Measurements from ENCODE around the gene DUOXA1.

Gene DUOXA1

GRCh38 chr15:45100884-45101625 lies 28.6 kb downstream of the DUOXA1 start:
- no peak overlapping the region for H3K4me2 ChIP-seq (ENCODE audit: insufficient read depth, low read length)
- H3K4me1 ChIP-seq (ENCODE audit: insufficient read depth, low read length), result no peaks in the 10 kb centered on the region
- no peaks in the 10 kb centered on the region for H3K79me2 ChIP-seq (ENCODE audit: insufficient read depth, low read length)
- no peaks in the 10 kb centered on the region for H3K36me3 ChIP-seq (ENCODE audit: insufficient read depth, low read length)
- H3K4me3 ChIP-seq (ENCODE audit: low read depth in 1 of 2, low read length in 2 of 2), result no peak overlapping the region
- DNase-seq, result no peak
- H3K27ac ChIP-seq (ENCODE audit: low read length), result no peak overlapping the region
- ATAC-seq (ENCODE audit: insufficient read depth, low read depth), result no peak
- TF ChIP-seq CTCF (IDR thresholded peaks at IDR 0.05; ENCODE audit: borderline replicate concordance, extremely low read depth, low read length, poor library complexity, severe bottlenecking), result no peak
- TF ChIP-seq EZH2 (IDR thresholded peaks at IDR 0.05; ENCODE audit: borderline replicate concordance, low read depth, low read length, severe bottlenecking), result no peak
- H3K27me3 ChIP-seq (ENCODE audit: insufficient read depth, low read length, poor library complexity), result peaks cover 4% of the 10 kb centered on the region
- no peak overlapping the region for H2AFZ ChIP-seq (ENCODE audit: low read depth, low read length)
- H3K9ac ChIP-seq (ENCODE audit: low read depth, low read length), result no peak overlapping the region
- H4K20me1 ChIP-seq (ENCODE audit: insufficient read depth, low read length), result no peaks in the 10 kb centered on the region
- no peaks in the 10 kb centered on the region for H3K9me3 ChIP-seq (ENCODE audit: insufficient read depth, low read length, severe bottlenecking)

GRCh38 chr15:45099549-45100165 lies 30.0 kb downstream of the DUOXA1 start:
- H3K27me3 ChIP-seq (ENCODE audit: insufficient read depth, low read length, poor library complexity), result peaks cover 4% of the 10 kb centered on the region
- no peaks in the 10 kb centered on the region for H4K20me1 ChIP-seq (ENCODE audit: insufficient read depth, low read length)
- DNase-seq (no peak), ATAC-seq (ENCODE audit: insufficient read depth, low read depth) (no peak)
- H3K27ac ChIP-seq (ENCODE audit: low read length), result no peak overlapping the region
- H3K79me2 ChIP-seq (ENCODE audit: insufficient read depth, low read length), result no peaks in the 10 kb centered on the region
- no peaks in the 10 kb centered on the region for H3K4me1 ChIP-seq (ENCODE audit: insufficient read depth, low read length)
- H3K9me3 ChIP-seq (ENCODE audit: insufficient read depth, low read length, severe bottlenecking), result no peaks in the 10 kb centered on the region
- H2AFZ ChIP-seq (ENCODE audit: low read depth, low read length), result no peak overlapping the region
- H3K9ac ChIP-seq (ENCODE audit: low read depth, low read length), result no peak overlapping the region
- H3K36me3 ChIP-seq (ENCODE audit: insufficient read depth, low read length), result no peaks in the 10 kb centered on the region
- H3K4me2 ChIP-seq (ENCODE audit: insufficient read depth, low read length), result no peak overlapping the region
- no peak overlapping the region for H3K4me3 ChIP-seq (ENCODE audit: low read depth in 1 of 2, low read length in 2 of 2)
- no peak for TF ChIP-seq CTCF (IDR thresholded peaks at IDR 0.05; ENCODE audit: borderline replicate concordance, extremely low read depth, low read length, poor library complexity, severe bottlenecking)

- DNase-seq, result no peak
- TF ChIP-seq CTCF (IDR thresholded peaks at IDR 0.05; ENCODE audit: borderline replicate concordance, extremely low read depth, low read length, poor library complexity, severe bottlenecking) (no peak), EZH2 (IDR thresholded peaks at IDR 0.05; ENCODE audit: borderline replicate concordance, low read depth, low read length, severe bottlenecking) (no peak)
- Histone ChIP-seq H3K36me3 (ENCODE audit: insufficient read depth, low read length) (no peaks in the 10 kb centered on the region), H2AFZ (ENCODE audit: low read depth, low read length) (no peak overlapping the region), H3K4me1 (ENCODE audit: insufficient read depth, low read length) (no peaks in the 10 kb centered on the region), H3K27ac (ENCODE audit: low read length) (no peak overlapping the region), H4K20me1 (ENCODE audit: insufficient read depth, low read length) (no peaks in the 10 kb centered on the region), H3K9ac (ENCODE audit: low read depth, low read length) (no peak overlapping the region), H3K4me3 (ENCODE audit: low read depth in 1 of 2, low read length in 2 of 2) (no peak overlapping the region), H3K9me3 (ENCODE audit: insufficient read depth, low read length, severe bottlenecking) (no peaks in the 10 kb centered on the region), H3K4me2 (ENCODE audit: insufficient read depth, low read length) (no peak overlapping the region), H3K27me3 (ENCODE audit: insufficient read depth, low read length, poor library complexity) (no peaks in the 10 kb centered on the region), H3K79me2 (ENCODE audit: insufficient read depth, low read length) (no peaks in the 10 kb centered on the region)
- ATAC-seq (ENCODE audit: insufficient read depth, low read depth), result no peak
Measured at GRCh38 chr15:45097466-45097865, 32.2 kb downstream of the DUOXA1 start.

All from DND-41 (cell line).